ENCODE data around the gene G6PC3.
"Not testable (repeated sequence)": the region's sequence is repeated elsewhere in the genome, so short reads cannot be mapped to it uniquely, and the experiment has no call there.

The G6PC3 gene

GRCh38 chr17:44044071-44044470 is 26.5 kb upstream of the G6PC3 start:
- TF ChIP-seq CTCF (IDR thresholded peaks at IDR 0.05; ENCODE audit: low read depth, low read length): no peak
- no peak overlapping the region for H3K4me3 ChIP-seq (ENCODE audit: low read depth, low read length)

- TF ChIP-seq CTCF (IDR thresholded peaks at IDR 0.05; ENCODE audit: low read depth, low read length): no peak
- no peak overlapping the region for H3K4me3 ChIP-seq (ENCODE audit: low read depth, low read length)
Measured at GRCh38 chr17:44045486-44045885, 25.0 kb upstream of the G6PC3 start.

GRCh38 chr17:44046893-44047292 is 23.6 kb upstream of the G6PC3 start:
- H3K4me3 ChIP-seq (ENCODE audit: low read depth, low read length): not testable (repeated sequence)

- H3K4me3 ChIP-seq (ENCODE audit: low read depth, low read length): no peak overlapping the region
- TF ChIP-seq CTCF (IDR thresholded peaks at IDR 0.05; ENCODE audit: low read depth, low read length): no peak
Measured at GRCh38 chr17:44049294-44050060, 21.1 kb upstream of the G6PC3 start.

GRCh38 chr17:44053125-44053872 is 17.2 kb upstream of the G6PC3 start:
- H3K4me3 ChIP-seq (ENCODE audit: low read depth, low read length): no peak overlapping the region
- TF ChIP-seq CTCF (IDR thresholded peaks at IDR 0.05; ENCODE audit: low read depth, low read length): no peak

GRCh38 chr17:44059101-44059892 is 11.2 kb upstream of the G6PC3 start:
- H3K4me3 ChIP-seq (ENCODE audit: low read depth, low read length): no peak overlapping the region
- TF ChIP-seq CTCF (IDR thresholded peaks at IDR 0.05; ENCODE audit: low read depth, low read length): no peak

GRCh38 chr17:44061446-44061845 is 9.1 kb upstream of the G6PC3 start:
- TF ChIP-seq CTCF (IDR thresholded peaks at IDR 0.05; ENCODE audit: low read depth, low read length): no peak
- no peak overlapping the region for H3K4me3 ChIP-seq (ENCODE audit: low read depth, low read length)

Data from WI38 (cell line).